Transverse colon (tissue), 3 donors: ENCODE data around the gene KIN.

Experiments
- POLR2A ChIP-seq: fragments of 450-650 bp; IDR thresholded peaks from one replicate; pipeline ENCODE4 v1.6.1; 2016; ENCODE audit warnings: antibody characterized with exemption, mild to moderate bottlenecking, moderate library complexity
- TF ChIP-seq, protein P1 (sequence below), 5 experiments: fragments of 200-600 bp in 3 of 5; fragments of 450-650 bp in 2 of 5; sonication (generic) in 3 of 5; IDR thresholded peaks; 1 replicate in 2 of 5; 2 replicates in 3 of 5; pipeline ENCODE4 v1.5.1; 2016 to 2017; ENCODE audit warnings: antibody characterized with exemption in 5 of 5, inconsistent platforms in 3 of 5, mild to moderate bottlenecking in 2 of 5, moderate library complexity in 1 of 5

DNA sequence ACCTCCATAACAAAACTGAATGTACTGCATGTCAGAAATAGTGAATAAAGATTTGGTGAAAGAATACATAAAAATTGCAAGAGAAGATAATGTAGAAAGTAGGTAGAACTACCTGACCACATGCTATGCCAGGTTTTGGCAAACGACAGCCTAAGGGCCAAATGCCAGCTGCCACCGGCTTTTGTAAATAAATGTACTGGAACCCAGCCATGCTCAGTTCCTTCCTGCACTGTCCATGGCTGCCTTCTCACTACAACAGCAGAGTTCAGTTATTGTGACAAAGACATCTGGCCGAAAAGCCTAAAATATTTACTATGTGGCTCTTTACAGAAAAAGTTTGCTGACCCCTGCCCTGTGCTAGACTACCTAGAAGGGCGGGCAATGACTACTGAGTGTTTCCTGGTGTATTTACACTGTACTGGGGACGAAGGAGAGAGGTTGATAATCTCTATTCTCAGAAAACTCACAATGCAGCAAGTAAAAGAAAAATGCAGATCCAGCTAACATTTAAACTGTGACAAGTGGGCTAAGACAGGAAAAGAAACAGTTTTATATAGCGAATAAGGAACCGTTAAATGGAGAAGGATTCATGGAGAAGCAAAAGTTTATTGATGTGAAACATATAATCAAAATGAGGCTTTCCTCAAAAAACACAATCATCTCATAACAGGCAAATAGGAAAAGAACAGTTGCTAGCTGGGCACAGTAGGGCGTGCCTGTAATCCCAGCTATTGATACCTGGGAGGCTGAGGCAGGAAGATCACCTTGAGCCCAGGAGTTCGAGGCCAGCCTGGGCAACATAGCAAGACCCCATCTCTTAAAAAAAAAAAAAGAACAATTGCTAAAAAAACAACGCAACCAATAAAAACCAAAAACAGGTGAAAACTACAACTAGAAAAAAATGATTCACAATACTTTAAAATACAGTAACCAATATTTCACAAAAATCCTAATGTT, 13.7 kb downstream of the KIN start:
- TF ChIP-seq, protein P1, sequence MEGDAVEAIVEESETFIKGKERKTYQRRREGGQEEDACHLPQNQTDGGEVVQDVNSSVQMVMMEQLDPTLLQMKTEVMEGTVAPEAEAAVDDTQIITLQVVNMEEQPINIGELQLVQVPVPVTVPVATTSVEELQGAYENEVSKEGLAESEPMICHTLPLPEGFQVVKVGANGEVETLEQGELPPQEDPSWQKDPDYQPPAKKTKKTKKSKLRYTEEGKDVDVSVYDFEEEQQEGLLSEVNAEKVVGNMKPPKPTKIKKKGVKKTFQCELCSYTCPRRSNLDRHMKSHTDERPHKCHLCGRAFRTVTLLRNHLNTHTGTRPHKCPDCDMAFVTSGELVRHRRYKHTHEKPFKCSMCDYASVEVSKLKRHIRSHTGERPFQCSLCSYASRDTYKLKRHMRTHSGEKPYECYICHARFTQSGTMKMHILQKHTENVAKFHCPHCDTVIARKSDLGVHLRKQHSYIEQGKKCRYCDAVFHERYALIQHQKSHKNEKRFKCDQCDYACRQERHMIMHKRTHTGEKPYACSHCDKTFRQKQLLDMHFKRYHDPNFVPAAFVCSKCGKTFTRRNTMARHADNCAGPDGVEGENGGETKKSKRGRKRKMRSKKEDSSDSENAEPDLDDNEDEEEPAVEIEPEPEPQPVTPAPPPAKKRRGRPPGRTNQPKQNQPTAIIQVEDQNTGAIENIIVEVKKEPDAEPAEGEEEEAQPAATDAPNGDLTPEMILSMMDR (IDR thresholded peaks at IDR 0.05): no peak
- no peak for TF ChIP-seq POLR2A
